ENCODE measurements around the gene PPM1N.

DNA sequence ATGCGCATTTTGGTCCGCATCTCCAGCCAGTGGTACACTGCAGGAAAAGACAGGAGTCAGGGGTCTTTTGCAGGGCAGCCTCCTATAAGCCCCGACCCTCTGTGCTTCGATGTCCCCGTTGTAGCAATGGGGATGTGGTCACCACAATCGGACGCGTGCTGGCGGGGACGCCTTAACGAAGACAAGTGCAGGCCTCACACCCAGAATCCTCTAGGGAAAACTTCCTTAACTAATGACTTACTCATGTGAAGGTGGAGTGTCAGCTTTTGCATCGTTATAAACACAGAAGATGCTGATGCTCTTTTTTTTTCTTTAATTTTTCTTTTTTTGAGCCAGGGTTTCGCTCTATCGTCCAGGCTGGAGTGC is 31.2 kb downstream of the PPM1N start:
- TF ChIP-seq CTCF (CRISPR knock-in tag; IDR thresholded peaks at IDR 0.05) (no peak), ZBTB25 (CRISPR knock-in tag; IDR thresholded peaks at IDR 0.05) (no peak), EHMT2 (IDR thresholded peaks at IDR 0.05; ENCODE audit: borderline replicate concordance, low read depth, low read length) (no peak), BRCA1 (CRISPR knock-in tag; IDR thresholded peaks at IDR 0.05) (no peak), ZNF501 (CRISPR knock-in tag; IDR thresholded peaks at IDR 0.05) (no peak), EZH2 (conservative IDR thresholded peaks at IDR 0.05; ENCODE audit: low read depth, low read length) (no peak)
- TF ChIP-seq, protein P1, sequence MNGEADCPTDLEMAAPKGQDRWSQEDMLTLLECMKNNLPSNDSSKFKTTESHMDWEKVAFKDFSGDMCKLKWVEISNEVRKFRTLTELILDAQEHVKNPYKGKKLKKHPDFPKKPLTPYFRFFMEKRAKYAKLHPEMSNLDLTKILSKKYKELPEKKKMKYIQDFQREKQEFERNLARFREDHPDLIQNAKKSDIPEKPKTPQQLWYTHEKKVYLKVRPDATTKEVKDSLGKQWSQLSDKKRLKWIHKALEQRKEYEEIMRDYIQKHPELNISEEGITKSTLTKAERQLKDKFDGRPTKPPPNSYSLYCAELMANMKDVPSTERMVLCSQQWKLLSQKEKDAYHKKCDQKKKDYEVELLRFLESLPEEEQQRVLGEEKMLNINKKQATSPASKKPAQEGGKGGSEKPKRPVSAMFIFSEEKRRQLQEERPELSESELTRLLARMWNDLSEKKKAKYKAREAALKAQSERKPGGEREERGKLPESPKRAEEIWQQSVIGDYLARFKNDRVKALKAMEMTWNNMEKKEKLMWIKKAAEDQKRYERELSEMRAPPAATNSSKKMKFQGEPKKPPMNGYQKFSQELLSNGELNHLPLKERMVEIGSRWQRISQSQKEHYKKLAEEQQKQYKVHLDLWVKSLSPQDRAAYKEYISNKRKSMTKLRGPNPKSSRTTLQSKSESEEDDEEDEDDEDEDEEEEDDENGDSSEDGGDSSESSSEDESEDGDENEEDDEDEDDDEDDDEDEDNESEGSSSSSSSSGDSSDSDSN (CRISPR knock-in tag; IDR thresholded peaks at IDR 0.05), result no peak
